ENCODE measurements around the gene AVEN.

The AVEN gene

GRCh38 chr15:33985751-33986150 lies 53.3 kb downstream of the AVEN start:
- no peak for DNase-seq (ENCODE audit: low spot score)

GRCh38 chr15:33985287-33985686 lies 53.7 kb downstream of the AVEN start:
- no peak for DNase-seq (ENCODE audit: low spot score)

GRCh38 chr15:33982516-33982915 lies 56.5 kb downstream of the AVEN start:
- no peak for DNase-seq (ENCODE audit: low spot score)

GRCh38 chr15:33980159-33980558 lies 58.8 kb downstream of the AVEN start:
- DNase-seq (ENCODE audit: low spot score) = no peak

- no peak for DNase-seq (ENCODE audit: low spot score)
Measured at GRCh38 chr15:33975022-33975565, 63.9 kb downstream of the AVEN start.

- no peak for DNase-seq (ENCODE audit: low spot score)
Measured at GRCh38 chr15:33971811-33972210, 67.2 kb downstream of the AVEN start.

- no peak for DNase-seq (ENCODE audit: low spot score)
Measured at GRCh38 chr15:33968821-33969220, 70.2 kb downstream of the AVEN start.

- peak; percentile 16 for DNase-seq (ENCODE audit: low spot score)
Measured at GRCh38 chr15:33968224-33968623, 70.8 kb downstream of the AVEN start, which contains the start of gene CHRM5. CHRM5 (plus strand) TSS chr15:33968497; CDS start chr15:34062718, 94,221 bp downstream.

- no peak for DNase-seq (ENCODE audit: low spot score)
Measured at GRCh38 chr15:33964665-33965040, 74.4 kb downstream of the AVEN start.

GRCh38 chr15:33963831-33964664 lies 75.0 kb downstream of the AVEN start:
- DNase-seq (ENCODE audit: low spot score) = peak; percentile 47

GRCh38 chr15:33960549-33960935 lies 78.5 kb downstream of the AVEN start:
- no peak for DNase-seq (ENCODE audit: low spot score)

- DNase-seq (ENCODE audit: low spot score) = no peak
Measured at GRCh38 chr15:33959844-33960548, 79.0 kb downstream of the AVEN start.

GRCh38 chr15:33956397-33956796 lies 82.6 kb downstream of the AVEN start:
- no peak for DNase-seq (ENCODE audit: low spot score)

- no peak for DNase-seq (ENCODE audit: low spot score)
Measured at GRCh38 chr15:33955945-33956344, 83.1 kb downstream of the AVEN start.

GRCh38 chr15:33946152-33946551 lies 92.9 kb downstream of the AVEN start:
- DNase-seq (ENCODE audit: low spot score) = no peak

GRCh38 chr15:33941279-33942063 lies 97.5 kb downstream of the AVEN start:
- DNase-seq (ENCODE audit: low spot score) = no peak

GRCh38 chr15:33934921-33935320 lies 104.1 kb downstream of the AVEN start:
- DNase-seq (ENCODE audit: low spot score) = no peak

GRCh38 chr15:33934396-33934795 lies 104.6 kb downstream of the AVEN start:
- DNase-seq (ENCODE audit: low spot score) = no peak

GRCh38 chr15:33932734-33933133 lies 106.3 kb downstream of the AVEN start:
- no peak for DNase-seq (ENCODE audit: low spot score)

- DNase-seq (ENCODE audit: low spot score) = no peak
Measured at GRCh38 chr15:33926260-33926659, 112.7 kb downstream of the AVEN start.

- DNase-seq (ENCODE audit: low spot score) = no peak
Measured at GRCh38 chr15:33923446-33923845, 115.6 kb downstream of the AVEN start.

All from SK-N-DZ (cell line).